ENCODE data around the gene FSTL4.

- TF ChIP-seq CTCF (IDR thresholded peaks at IDR 0.05; ENCODE audit: poor library complexity, severe bottlenecking) = no peak
- TF ChIP-seq EZH2 (IDR thresholded peaks at IDR 0.05; ENCODE audit: borderline replicate concordance, insufficient read depth, low read length, poor library complexity, severe bottlenecking) = no peak
- TF ChIP-seq MXI1 (conservative IDR thresholded peaks at IDR 0.05; ENCODE audit: poor library complexity, severe bottlenecking) = no peak
- no peak for TF ChIP-seq SMC3 (conservative IDR thresholded peaks at IDR 0.05; ENCODE audit: poor library complexity)
- no peak for TF ChIP-seq POLR2AphosphoS5 (IDR thresholded peaks at IDR 0.05)
Observed at GRCh38 chr5:133189881-133190280, 422.5 kb downstream of the FSTL4 start.

Measured in neural cell (in vitro differentiated cells).